Measurements from ENCODE around the gene SLC33A1. TPM values are rescaled to one million over a fixed set of nuclear protein-coding genes. Genes with fewer than 3 reads are reported as not detected.
"Not testable (repeated sequence)": the region's sequence is repeated elsewhere in the genome, so short reads cannot be mapped to it uniquely, and the experiment has no call there.

The SLC33A1 gene
- total RNA-seq, 1 donor from 2014 or later: 27.4 TPM

DNA sequence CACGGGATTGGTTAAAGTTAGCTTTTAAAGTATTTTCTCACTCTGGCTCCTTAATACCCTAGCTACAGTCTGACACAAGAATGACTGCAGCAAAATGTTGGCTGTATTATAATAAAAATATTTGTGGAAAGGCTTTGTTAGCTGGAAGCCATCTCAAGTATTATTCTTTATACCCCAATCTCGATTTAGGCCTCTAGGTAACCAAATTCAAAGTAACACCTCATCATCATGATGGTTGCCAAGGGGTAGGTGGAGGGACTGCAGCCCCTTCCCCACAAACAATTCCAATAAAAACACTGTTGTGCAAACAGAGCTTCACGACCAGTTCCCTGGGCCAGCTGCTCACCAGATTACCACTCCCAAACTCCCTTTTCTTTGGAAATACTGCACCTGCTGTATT is 15.5 kb upstream of the SLC33A1 start:
- DNase-seq (ENCODE audit: low spot score): no peak
- H2AFZ ChIP-seq (replicated peaks): peak overlapping the region; percentile 66
- H3K4me1 ChIP-seq: peaks cover 17% of the 10 kb centered on the region
- peak overlapping the region; percentile 32 for H3K4me3 ChIP-seq
- Mint-ChIP-seq H3K36me3 (peaks cover 14% of the 10 kb centered on the region), H3K27ac (peak overlapping the region; percentile 98), H3K4me1 (peaks cover 21% of the 10 kb centered on the region), H3K4me3 (peak overlapping the region; percentile 92), H3K27me3 (ENCODE audit: insufficient read depth, low read depth) (peaks cover 10% of the 10 kb centered on the region), H3K9me3 (peaks cover 4% of the 10 kb centered on the region)
- H4K20me1 ChIP-seq (ENCODE audit: low read depth): peaks cover 31% of the 10 kb centered on the region
- H3K9ac ChIP-seq: peak overlapping the region; percentile 10
- peak overlapping the region; percentile 83 for H3K27ac ChIP-seq
- H3K36me3 ChIP-seq: peaks cover 4% of the 10 kb centered on the region
- H3K4me2 ChIP-seq: peak overlapping the region; percentile 75
- no peaks in the 10 kb centered on the region for H3K9me3 ChIP-seq (ENCODE audit: low read depth)
- no peaks in the 10 kb centered on the region for H3K27me3 ChIP-seq
- no peak for TF ChIP-seq EZH2phosphoT487 (IDR thresholded peaks at IDR 0.05)
- TF ChIP-seq, protein P1, sequence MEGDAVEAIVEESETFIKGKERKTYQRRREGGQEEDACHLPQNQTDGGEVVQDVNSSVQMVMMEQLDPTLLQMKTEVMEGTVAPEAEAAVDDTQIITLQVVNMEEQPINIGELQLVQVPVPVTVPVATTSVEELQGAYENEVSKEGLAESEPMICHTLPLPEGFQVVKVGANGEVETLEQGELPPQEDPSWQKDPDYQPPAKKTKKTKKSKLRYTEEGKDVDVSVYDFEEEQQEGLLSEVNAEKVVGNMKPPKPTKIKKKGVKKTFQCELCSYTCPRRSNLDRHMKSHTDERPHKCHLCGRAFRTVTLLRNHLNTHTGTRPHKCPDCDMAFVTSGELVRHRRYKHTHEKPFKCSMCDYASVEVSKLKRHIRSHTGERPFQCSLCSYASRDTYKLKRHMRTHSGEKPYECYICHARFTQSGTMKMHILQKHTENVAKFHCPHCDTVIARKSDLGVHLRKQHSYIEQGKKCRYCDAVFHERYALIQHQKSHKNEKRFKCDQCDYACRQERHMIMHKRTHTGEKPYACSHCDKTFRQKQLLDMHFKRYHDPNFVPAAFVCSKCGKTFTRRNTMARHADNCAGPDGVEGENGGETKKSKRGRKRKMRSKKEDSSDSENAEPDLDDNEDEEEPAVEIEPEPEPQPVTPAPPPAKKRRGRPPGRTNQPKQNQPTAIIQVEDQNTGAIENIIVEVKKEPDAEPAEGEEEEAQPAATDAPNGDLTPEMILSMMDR (IDR thresholded peaks at IDR 0.05): peak; percentile 15
- H3K79me2 ChIP-seq (ENCODE audit: low read depth): peaks cover 42% of the 10 kb centered on the region
- H3F3A ChIP-seq (ENCODE audit: low read depth): peaks cover 31% of the 10 kb centered on the region

DNA sequence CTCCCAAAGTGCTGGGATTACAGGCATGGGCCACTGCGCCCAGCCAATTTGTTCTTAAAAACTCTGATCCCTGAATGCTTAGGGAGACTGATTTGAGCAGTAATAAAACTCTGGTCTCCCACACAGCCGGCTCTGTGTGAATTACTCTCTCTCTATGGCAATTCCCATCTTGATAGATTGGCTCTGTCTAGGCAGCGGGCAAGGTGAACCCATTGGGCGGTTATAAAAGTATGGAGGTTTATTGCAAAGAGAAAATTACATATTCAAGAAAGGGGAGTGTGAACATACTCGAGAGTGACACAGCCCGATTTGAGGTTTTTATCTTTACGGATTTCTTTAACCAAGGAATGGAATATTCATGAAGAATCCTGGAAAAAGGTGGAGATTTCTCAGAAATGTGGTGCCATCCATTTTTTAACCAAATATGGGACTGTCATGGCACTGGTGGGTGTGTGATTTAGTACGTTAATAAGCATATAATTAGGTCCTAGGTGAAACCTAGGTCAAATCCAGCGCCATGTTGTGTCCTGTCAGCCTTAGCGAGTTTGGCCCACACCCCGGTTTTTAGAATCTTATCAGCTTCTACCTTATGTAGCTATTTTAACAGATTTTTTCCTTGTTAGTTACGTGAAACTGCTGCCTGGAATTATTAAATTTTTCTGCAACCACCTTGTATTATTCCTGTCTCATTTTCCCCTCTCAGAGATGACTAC is 9.0 kb upstream of the SLC33A1 start:
- Histone ChIP-seq H3K36me3 (no peaks in the 10 kb centered on the region), H4K20me1 (ENCODE audit: low read depth) (no peaks in the 10 kb centered on the region), H3K9ac (no peak overlapping the region), H3K4me2 (no peak overlapping the region), H3K27me3 (no peaks in the 10 kb centered on the region), H3K4me1 (no peaks in the 10 kb centered on the region), H3K9me3 (ENCODE audit: low read depth) (no peaks in the 10 kb centered on the region), H3K27ac (no peak overlapping the region), H3K4me3 (no peak overlapping the region), H3K79me2 (ENCODE audit: low read depth) (no peaks in the 10 kb centered on the region), H2AFZ (replicated peaks) (no peak overlapping the region), H3F3A (ENCODE audit: low read depth) (no peaks in the 10 kb centered on the region)
- Mint-ChIP-seq H3K27me3 (ENCODE audit: insufficient read depth, low read depth) (no peaks in the 10 kb centered on the region), H3K4me1 (no peaks in the 10 kb centered on the region), H3K36me3 (no peaks in the 10 kb centered on the region), H3K4me3 (no peak overlapping the region), H3K27ac (no peak overlapping the region), H3K9me3 (peaks cover 3% of the 10 kb centered on the region)
- no peak for DNase-seq (ENCODE audit: low spot score)
- no peak for TF ChIP-seq EZH2phosphoT487 (IDR thresholded peaks at IDR 0.05)
- TF ChIP-seq, protein P1 (IDR thresholded peaks at IDR 0.05): no peak
- no peak for TF ChIP-seq EZH2 (IDR thresholded peaks at IDR 0.05)

DNA sequence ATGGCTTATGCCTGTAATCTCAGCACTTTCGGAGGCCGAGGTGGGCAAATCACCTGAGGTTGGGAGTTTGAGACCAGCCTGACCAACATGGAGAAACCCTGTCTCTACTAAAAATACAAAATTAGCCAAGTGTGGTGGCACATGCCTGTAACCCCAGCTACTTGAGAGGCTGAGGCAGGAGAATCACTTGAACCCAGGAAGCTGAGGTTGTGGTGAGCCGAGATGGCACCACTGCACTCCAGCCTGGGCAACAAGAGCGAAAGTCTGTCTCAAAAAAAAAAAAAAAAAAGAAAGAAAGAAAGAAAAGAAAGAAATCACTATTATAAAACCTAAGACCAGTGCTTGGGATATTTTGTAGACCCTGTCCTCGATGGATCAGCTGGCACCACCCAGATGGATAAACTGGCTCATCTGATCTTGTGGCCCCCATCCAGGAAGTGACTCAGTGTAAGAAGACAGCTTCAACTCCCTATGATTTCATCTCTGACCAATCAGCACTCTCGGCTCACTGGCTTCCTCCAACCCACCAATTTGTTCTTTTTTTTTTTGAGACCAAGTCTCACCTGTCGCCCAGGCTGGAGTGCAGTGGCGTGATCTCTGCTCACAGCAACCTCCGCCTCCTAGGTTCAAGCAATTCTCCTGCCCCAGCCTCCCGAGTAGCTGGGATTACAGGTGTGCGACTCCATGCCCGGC is 8.2 kb upstream of the SLC33A1 start:
- H2AFZ ChIP-seq (replicated peaks); H3K36me3 Mint-ChIP-seq; H3K9me3 Mint-ChIP-seq; H3K9me3 ChIP-seq (ENCODE audit: low read depth); H3K4me1 Mint-ChIP-seq; H3K4me3 ChIP-seq; H3K9ac ChIP-seq; H3K4me3 Mint-ChIP-seq; DNase-seq (ENCODE audit: low spot score); H3K27me3 Mint-ChIP-seq (ENCODE audit: insufficient read depth, low read depth); H4K20me1 ChIP-seq (ENCODE audit: low read depth); H3K4me1 ChIP-seq; H3K36me3 ChIP-seq; H3K79me2 ChIP-seq (ENCODE audit: low read depth); H3F3A ChIP-seq (ENCODE audit: low read depth); H3K27ac ChIP-seq; H3K27me3 ChIP-seq; H3K27ac Mint-ChIP-seq; H3K4me2 ChIP-seq: not testable (repeated sequence)
